Osteoblast (primary cell): ENCODE results near the gene ARPC2. TPM values are rescaled to one million over a fixed set of nuclear protein-coding genes. Genes with fewer than 3 reads are reported as not detected.

ENCODE experiments used
- DNase-seq: peaks from one replicate; pipeline ENCODE4 v3.0.0; 2011; ENCODE audit warnings: low spot score, mixed read lengths; ENCODE audit not compliant: insufficient read length; ENCODE audit errors: missing footprints
- H2AFZ ChIP-seq: 2 replicates; pipeline ENCODE4 v1.6.0; 2011; ENCODE audit warnings: mild to moderate bottlenecking, low read length
- H3K27ac ChIP-seq: 2 replicates; pipeline ENCODE4 v1.5.1; 2011; ENCODE audit warnings: mild to moderate bottlenecking, low read depth, low read length, moderate library complexity
- H3K27me3 ChIP-seq: 2 replicates; pipeline ENCODE4 v1.6.0; 2012; ENCODE audit warnings: mild to moderate bottlenecking, control low read depth, inconsistent platforms, low read length, moderate library complexity; ENCODE audit not compliant: insufficient read depth
- H3K36me3 ChIP-seq: 2 replicates; pipeline ENCODE4 v1.5.1; 2011; ENCODE audit warnings: mild to moderate bottlenecking, low read length, control low read depth, moderate library complexity; ENCODE audit not compliant: insufficient read depth
- H3K4me1 ChIP-seq: 2 replicates; pipeline ENCODE4 v1.5.1; 2011; ENCODE audit warnings: mild to moderate bottlenecking, low read length, control low read depth, moderate library complexity; ENCODE audit not compliant: insufficient read depth
- H3K4me2 ChIP-seq: 2 replicates; pipeline ENCODE4 v1.6.0; 2011; ENCODE audit warnings: mild to moderate bottlenecking, low read length; ENCODE audit not compliant: insufficient read depth
- H3K4me3 ChIP-seq: fragments of 200-600 bp; sonication (generic); 3 replicates; pipeline ENCODE4 v1.5.1; 2012; ENCODE audit warnings: mild to moderate bottlenecking, low read length, inconsistent platforms; ENCODE audit not compliant: insufficient read depth
- H3K79me2 ChIP-seq: 2 replicates; pipeline ENCODE4 v1.6.0; 2012; ENCODE audit warnings: mild to moderate bottlenecking, low read length, control low read depth, inconsistent platforms; ENCODE audit not compliant: insufficient read depth
- H3K9me3 ChIP-seq: 2 replicates; pipeline ENCODE4 v1.5.1; 2011; ENCODE audit warnings: low read depth, low read length, control low read depth
- H4K20me1 ChIP-seq: 2 replicates; pipeline ENCODE4 v1.6.0; 2012; ENCODE audit warnings: mild to moderate bottlenecking, low read length, control low read depth; ENCODE audit not compliant: insufficient read depth
- total RNA-seq: library from RNA; depleted of rRNA; stranded (reverse); fragments of >200 nt; gene quantifications from 2 replicates; pipeline ENCODE4 v1.2.3, GENCODE V29; 2012
- TF ChIP-seq, protein P1 (sequence below): IDR thresholded peaks from 2 replicates; pipeline ENCODE4 v1.5.1; 2011; ENCODE audit warnings: mild to moderate bottlenecking, low read depth, low read length, moderate library complexity; ENCODE audit errors: extremely low read depth

Gene ARPC2
- total RNA-seq, 1 donor: 301 TPM

DNA sequence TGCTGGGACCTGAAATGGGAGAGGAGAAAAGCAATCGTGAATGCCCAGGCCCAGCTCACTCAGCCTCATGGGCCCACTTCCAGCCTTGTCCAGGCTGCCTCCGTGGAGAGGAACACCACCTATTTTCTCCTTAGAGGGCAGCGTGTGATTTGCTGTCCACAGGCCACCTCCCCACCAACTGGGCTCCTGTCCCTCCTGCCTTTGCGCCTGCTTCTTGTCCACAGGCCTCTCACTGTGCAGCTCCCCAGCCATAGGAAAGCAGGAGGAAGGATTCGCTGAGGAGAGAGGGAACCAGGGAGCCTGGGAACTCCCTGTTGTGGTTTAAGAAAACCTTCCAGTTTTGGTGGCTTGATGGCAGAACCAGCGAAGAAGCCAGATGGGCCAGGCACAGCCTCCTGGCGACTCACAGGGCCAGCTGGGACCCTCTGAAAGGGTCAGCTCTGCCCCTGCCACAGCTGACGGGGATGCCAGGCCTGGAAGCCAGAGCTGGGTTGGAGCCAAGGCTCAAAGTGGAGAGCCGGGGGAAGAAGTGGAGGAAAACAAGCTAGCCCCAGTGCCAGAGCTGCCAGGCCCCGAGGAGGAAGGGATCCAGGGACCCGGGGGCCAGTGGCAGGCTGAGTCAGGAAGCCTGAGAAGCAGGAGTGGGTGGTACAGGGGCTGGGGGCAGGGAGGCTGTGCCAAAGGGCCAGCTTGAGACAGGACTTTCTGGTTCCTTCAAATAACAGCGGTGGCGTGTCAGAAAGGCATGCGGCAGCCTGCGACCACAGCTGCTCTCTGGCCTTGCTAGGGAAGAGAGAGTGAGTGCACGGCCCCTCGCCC is 65.4 kb downstream of the ARPC2 start:
- H3K4me1 ChIP-seq: peaks cover 62% of the 10 kb centered on the region

DNA sequence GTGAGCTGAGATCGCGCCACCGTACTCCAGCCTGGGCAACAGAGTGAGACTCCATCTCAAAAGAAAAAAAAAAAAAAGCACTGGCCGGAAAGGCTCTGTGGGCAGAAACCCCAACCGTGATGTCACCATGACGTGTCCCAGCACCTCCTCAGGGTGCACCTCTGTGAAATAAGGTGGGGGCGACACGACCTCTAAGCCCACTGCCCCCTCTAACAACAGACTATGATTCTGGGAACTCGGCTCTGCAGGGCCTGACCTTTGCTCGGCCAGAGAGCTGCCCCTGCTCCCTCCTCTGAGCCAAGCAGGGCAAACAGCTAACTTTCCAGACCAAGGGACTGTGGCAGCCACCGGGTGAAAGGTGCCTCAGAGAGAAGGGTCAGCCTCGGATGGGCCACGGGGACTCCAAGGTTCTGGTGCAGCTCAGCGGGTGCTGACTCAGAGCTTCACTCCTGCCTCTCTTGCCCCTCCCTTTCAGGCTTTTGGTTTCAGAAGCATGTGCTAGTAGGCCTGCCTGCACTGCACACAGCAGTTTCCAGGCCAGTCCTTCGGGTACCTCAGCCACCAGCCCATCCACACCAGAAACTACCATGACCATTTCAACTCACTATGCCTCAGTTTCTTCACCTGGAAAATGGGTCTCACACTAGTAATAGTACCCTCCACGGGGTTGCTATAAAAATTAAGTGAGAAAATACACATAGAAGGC is 67.3 kb downstream of the ARPC2 start:
- Histone ChIP-seq H3K4me3 (peak overlapping the region; percentile 46), H2AFZ (peak overlapping the region; percentile 10), H3K9me3 (no peaks in the 10 kb centered on the region), H4K20me1 (peaks cover 13% of the 10 kb centered on the region), H3K27me3 (no peaks in the 10 kb centered on the region), H3K4me2 (peak overlapping the region; percentile 72), H3K79me2 (peaks cover 84% of the 10 kb centered on the region), H3K36me3 (peaks cover 22% of the 10 kb centered on the region), H3K27ac (peak overlapping the region; percentile 98), H3K4me1 (peaks cover 67% of the 10 kb centered on the region)
- peak; percentile 96 for DNase-seq
- TF ChIP-seq, protein P1, sequence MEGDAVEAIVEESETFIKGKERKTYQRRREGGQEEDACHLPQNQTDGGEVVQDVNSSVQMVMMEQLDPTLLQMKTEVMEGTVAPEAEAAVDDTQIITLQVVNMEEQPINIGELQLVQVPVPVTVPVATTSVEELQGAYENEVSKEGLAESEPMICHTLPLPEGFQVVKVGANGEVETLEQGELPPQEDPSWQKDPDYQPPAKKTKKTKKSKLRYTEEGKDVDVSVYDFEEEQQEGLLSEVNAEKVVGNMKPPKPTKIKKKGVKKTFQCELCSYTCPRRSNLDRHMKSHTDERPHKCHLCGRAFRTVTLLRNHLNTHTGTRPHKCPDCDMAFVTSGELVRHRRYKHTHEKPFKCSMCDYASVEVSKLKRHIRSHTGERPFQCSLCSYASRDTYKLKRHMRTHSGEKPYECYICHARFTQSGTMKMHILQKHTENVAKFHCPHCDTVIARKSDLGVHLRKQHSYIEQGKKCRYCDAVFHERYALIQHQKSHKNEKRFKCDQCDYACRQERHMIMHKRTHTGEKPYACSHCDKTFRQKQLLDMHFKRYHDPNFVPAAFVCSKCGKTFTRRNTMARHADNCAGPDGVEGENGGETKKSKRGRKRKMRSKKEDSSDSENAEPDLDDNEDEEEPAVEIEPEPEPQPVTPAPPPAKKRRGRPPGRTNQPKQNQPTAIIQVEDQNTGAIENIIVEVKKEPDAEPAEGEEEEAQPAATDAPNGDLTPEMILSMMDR: no peak

More for the DNA sequence above, 65.4 kb downstream of the ARPC2 start:
- Histone ChIP-seq H3K9me3 (no peaks in the 10 kb centered on the region), H3K27me3 (no peaks in the 10 kb centered on the region), H4K20me1 (peaks cover 13% of the 10 kb centered on the region), H3K27ac (peak overlapping the region; percentile 98), H3K36me3 (peaks cover 41% of the 10 kb centered on the region), H3K79me2 (peaks cover 85% of the 10 kb centered on the region), H3K4me3 (peak overlapping the region; percentile 5), H2AFZ (no peak overlapping the region), H3K4me2 (peak overlapping the region; percentile 43)
- TF ChIP-seq, protein P1: no peak
- peak; percentile 96 for DNase-seq

DNA sequence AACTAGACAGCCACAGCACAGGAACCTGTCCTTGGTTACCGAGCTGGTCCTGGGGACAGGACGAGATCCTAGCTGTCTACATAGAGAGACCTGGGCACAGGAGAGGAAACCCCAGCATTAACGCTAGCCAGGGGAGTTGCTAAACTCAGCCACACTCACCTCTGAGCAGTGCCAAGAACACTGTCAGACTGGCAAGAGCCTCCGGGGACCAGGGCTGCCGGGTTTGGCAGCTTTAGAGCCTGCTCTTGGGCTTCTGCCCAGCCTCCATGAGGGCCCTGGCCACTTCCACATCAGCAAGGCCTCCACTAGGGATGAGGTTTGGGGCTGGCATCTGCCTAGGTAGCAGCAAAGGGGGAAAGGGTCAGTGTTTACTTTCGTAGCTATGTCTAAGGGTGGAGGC is 68.6 kb downstream of the ARPC2 start:
- Histone ChIP-seq H3K4me1 (peaks cover 78% of the 10 kb centered on the region), H3K4me2 (peak overlapping the region; percentile 83), H2AFZ (no peak overlapping the region), H3K9me3 (no peaks in the 10 kb centered on the region), H3K4me3 (peak overlapping the region; percentile 67), H3K79me2 (peaks cover 83% of the 10 kb centered on the region), H3K36me3 (peaks cover 9% of the 10 kb centered on the region), H3K27me3 (no peaks in the 10 kb centered on the region), H3K27ac (peak overlapping the region; percentile 98), H4K20me1 (peaks cover 20% of the 10 kb centered on the region)
- TF ChIP-seq, protein P1: no peak
- peak; percentile 92 for DNase-seq
